ENCODE results near the gene BAIAP2L1. TPM values are rescaled to one million over a fixed set of nuclear protein-coding genes. Genes with fewer than 3 reads are reported as not detected.

The BAIAP2L1 gene
- total and polyA plus RNA-seq, 2 of the 8 experiments (the other 6 are each of a cell fraction or from before 2014, with no cell fraction given) = 19.2 to 42.9 TPM

DNA sequence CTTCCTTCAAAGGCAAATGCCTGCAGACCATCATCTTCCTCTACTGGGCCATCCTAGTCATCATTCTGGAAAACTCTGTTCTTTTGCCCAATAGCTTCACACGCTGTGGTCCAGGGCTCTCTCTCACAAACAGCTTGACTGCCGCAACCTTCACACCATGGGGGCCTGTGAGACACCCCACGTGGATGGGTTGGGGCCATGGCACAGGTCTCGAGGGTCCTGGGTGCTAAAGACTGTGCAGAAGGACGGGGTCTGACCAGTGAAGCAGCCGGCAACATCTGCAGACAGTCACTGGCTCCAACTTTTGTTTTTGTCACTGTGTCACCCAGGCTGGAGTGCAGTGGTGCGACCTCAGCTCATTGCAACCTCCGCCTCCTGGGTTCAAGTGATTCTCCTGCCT lies 91.3 kb downstream of the BAIAP2L1 start (continued):
- no peak for TF ChIP-seq ATF2 (IDR thresholded peaks at IDR 0.05; ENCODE audit: low read length)
